B cell (primary cell): ENCODE data around the gene HOPX.

Source experiments
- EZH2 ChIP-seq: IDR thresholded peaks from 2 replicates; pipeline ENCODE4 v1.6.1; 2012; ENCODE audit warnings: borderline replicate concordance, low read depth, mild to moderate bottlenecking, moderate library complexity, low read length; ENCODE audit not compliant: insufficient read depth, poor library complexity, severe bottlenecking
- TF ChIP-seq, protein P1 (sequence below): fragments of 200-600 bp; IDR thresholded peaks from one replicate; pipeline ENCODE4 v1.8.0; 2022; ENCODE audit warnings: antibody characterized with exemption, mild to moderate bottlenecking

DNA sequence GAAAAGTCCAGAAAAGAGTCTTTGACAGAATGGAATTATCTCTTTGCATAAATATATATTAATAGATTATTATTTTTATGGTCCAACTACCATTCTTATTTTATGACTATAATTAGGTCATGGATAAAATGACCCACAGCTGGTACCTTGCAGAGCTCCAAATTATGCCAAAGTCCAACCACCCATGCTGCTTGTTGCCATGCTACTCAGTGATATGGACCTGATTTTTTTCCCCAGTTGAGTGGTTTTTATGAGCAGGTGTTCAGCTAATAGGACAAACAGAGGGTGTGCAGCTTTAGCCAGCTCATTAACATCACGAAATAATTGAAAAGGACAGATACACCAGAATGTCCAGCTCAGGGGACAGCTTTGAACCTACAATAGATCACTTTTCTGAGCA is 9.7 kb downstream of the HOPX start:
- TF ChIP-seq, protein P1, sequence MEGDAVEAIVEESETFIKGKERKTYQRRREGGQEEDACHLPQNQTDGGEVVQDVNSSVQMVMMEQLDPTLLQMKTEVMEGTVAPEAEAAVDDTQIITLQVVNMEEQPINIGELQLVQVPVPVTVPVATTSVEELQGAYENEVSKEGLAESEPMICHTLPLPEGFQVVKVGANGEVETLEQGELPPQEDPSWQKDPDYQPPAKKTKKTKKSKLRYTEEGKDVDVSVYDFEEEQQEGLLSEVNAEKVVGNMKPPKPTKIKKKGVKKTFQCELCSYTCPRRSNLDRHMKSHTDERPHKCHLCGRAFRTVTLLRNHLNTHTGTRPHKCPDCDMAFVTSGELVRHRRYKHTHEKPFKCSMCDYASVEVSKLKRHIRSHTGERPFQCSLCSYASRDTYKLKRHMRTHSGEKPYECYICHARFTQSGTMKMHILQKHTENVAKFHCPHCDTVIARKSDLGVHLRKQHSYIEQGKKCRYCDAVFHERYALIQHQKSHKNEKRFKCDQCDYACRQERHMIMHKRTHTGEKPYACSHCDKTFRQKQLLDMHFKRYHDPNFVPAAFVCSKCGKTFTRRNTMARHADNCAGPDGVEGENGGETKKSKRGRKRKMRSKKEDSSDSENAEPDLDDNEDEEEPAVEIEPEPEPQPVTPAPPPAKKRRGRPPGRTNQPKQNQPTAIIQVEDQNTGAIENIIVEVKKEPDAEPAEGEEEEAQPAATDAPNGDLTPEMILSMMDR = no peak
- no peak for TF ChIP-seq EZH2
